MV-4-11 (cell line): ENCODE data around the gene GIGYF2.
A peak's percentile ranks its signal among the peaks of the same experiment; 100 is the strongest.

Experiments used
- DNase-seq: peaks from one replicate; lab custom pipeline; 2025; lab: John Stamatoyannopoulos, UW

GIGYF2 gene

GRCh38 chr2:232750135-232750671 lies 53.1 kb downstream of the GIGYF2 start:
- no peak for DNase-seq

DNA sequence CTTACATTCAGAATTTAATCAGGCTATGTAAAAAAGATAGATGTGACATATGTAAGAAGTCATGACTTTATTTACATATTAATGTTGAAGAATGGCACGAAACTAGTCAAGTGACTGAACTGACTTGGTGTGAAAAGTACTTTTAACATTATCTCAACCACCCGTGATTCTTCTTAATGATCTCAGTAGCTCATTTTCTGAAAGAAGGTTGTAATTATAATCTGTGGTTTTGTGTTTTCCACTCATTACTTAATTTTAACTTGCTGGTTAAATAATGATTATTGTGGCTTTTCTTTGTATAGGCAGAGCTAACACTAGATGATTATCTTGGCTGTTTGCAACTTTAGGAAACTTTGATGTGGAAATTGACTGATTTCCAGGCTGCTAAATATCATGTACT lies 60.8 kb downstream of the GIGYF2 start:
- no peak for DNase-seq

DNA sequence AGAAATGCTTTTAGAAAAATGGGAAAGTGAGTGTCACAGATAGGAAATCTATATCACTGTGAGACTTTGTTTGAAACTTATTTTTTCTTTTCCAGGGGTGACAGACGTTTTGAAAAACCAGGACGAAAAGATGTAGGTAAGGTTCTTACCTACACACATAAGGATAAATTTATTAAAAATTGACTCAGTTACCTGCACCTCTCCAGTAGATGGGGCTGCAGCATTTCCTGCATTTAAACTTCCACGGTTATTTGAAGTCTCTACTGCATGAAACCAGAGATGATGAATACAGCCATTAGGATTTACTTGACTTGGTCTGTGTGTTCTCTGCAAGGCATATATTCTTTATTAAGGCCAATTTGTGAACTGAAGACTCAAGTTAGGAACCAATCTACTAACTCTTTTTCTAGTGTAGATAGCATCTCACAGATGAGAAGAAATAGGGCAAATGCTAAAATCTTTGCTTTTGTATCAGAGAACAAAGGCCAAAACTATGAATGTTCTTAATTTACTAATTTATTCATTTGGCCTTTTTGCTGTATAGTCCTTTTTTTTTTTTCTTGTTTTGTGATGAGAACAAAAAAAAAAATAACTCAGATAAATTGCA lies 64.3 kb downstream of the GIGYF2 start:
- no peak for DNase-seq

DNA sequence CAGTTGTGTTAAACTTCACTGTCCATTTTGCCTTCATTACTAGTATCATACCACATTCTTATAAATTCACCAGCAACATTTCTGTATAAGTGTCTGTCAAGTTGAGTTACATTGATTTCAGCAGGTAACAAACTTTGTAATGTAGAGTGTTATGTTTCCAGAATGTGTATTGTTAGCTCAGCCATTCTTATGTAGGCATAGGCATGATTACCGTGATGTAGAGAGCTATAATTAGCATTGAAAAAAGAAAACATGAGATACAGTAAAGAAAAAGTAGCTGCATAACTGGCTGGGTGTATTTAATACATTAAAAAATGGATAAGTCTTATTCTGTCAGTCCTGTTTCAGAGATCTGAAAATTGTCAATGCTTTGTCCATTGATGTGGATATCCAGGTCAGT lies 70.7 kb downstream of the GIGYF2 start:
- no peak for DNase-seq

DNA sequence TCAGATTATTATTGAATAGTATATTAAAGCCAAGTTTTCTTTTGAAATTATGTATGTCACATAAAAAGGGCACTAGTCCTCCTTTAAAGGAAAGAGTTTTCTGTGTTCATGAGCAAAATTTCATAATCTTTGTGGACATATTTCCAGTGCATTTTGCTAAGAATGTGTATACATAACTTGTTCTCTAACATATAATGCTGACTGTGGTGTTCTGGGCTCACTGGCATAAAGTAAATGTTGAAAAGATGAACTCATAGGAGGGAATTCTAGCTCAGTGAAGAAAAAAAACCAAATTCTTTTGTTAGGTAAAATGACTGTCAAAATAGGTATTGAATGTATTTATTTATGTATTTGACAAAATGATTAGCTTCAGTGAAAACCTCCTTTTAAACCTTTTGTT lies 73.1 kb downstream of the GIGYF2 start:
- DNase-seq, result no peak

DNA sequence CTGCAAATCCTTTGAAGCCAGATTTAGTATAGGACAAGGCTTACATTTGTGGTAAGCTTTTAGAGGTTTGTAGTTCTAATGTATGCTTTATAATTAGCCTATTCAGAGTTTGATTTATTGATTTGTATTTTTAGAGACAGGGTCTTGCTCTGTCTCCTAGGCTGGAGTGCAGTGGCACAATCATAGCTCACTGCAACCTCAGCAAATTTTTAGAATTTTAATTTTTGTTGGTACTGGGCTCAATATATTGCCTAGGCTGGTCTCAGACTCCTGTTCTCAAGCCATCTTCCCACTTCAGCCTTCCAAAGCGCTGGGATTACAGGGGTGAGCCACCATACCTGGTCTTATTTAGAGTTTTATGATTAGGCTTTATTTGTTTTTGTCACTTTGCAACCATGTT lies 74.7 kb downstream of the GIGYF2 start:
- no peak for DNase-seq

DNA sequence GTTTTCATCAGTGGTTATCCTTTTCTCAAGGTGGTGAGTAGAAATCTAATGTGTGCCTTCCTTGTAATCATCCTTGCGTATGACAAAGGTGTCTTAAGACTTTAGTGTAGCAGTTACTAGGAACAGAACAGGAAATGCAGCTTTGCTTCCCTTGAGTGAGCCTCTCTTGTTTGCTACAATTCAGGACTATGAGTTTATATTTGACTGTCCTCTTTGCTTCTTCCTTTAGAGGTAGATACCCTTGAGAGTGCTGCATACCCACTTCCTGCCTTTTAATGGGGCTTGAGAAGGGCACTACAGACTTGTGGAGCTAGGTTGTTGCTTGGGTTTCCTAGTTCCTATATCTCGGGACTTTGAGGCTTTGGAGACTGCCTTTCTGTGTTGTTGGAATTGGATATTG lies 75.4 kb downstream of the GIGYF2 start:
- DNase-seq, result no peak

DNA sequence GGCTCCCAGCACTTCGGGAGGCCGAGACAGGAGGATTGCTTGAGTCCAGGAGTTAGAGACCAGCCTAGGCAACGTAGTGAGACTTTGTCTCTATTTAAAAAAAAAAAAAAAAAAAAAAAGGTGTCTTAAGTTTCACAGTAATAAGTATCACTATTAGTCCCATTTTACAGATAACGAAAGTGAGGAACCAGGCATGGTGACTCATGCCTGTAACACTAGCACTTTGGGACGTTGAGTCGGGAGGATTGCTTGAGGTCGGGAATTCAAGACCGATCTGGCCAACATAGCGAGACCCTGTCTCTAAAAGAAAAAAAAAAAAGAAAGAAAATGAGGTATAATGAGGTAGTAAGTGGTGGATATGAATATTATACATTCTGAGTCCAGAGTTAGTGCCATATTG lies 76.7 kb downstream of the GIGYF2 start:
- DNase-seq, result no peak

DNA sequence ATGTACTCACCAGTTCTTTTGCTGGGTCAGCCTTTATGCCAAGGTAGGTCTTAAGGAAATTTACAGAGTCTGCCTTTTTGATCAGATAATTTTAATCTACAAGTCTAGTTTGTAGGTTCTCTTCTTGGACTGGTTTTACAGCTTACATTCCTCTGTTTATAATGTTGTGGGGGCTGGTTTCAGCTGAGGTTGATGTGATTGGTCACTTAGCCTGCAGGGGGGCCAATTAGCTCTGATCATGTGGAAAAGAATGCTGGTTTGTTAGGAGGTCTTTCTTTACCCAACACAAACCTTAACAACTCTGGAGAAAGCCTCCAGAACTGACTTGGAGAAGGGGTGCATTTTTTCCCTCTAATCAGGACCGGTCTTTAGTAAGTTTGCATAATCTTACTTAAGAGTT lies 79.3 kb downstream of the GIGYF2 start, which contains the start of gene KCNJ13:
Gene KCNJ13, minus strand, starts transcription at position 131 of the 400 bp plus-strand sequence. CDS start 5,203 bp downstream, outside the sequence.
- DNase-seq, result no peak

GRCh38 chr2:232777276-232777675 lies 80.1 kb downstream of the GIGYF2 start:
- no peak for DNase-seq

DNA sequence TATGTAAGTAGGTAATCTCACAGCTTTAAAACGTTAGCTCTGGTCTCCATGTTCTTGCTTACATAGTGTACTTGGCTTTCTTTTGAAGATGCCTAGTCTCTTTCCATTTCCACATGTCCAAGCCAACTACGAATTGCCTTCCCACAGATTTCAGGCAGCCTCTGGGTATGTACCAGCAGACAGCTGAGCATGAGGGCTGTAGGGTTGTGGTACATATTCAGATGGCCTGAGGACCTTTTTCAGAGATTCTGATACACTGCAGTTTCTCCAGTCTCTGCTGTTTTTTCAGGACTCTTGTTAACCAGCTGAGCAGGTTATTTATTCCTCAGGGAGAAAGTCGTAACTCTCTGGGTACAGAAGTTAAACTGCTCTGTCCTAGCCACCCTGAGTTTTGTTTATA lies 82.3 kb downstream of the GIGYF2 start:
- no peak for DNase-seq

DNA sequence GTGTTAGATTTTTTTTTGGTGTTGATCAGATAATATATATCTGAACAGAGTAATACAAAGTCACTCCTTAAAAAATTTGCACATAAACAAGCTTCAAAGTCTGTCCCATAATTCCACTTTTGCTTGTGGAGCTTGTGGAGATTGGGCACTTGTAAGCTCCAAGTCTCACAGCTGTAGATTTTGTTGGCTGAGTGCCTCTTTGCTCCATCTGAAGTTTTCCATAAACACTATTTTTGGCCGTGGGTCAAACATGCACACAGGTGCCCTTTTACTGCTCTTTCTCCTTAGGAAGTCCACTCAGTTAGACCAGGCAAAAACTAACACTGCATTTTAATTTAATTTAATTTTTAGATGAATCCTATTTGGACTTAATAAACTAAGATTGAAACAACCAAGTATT lies 82.8 kb downstream of the GIGYF2 start:
- DNase-seq, result no peak

DNA sequence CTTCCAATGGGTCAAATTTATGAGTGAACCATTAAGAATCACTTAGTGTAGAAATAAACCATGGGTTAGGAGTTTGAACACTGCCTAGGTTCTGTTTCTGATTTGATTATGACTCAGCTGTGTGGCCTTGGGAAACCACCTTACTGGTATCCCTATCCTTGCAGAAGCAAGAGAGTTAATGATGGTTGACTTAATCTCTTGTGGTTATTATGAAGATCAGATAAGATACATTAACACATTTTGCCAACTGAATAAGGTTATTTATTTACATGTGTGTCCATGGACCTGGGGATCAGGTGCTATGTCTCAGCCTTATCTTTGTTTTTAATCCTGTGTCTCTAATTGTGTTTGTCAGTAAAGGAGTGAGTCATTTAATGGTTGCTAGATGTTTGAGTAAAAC lies 84.6 kb downstream of the GIGYF2 start:
- DNase-seq, result peak; percentile 9

DNA sequence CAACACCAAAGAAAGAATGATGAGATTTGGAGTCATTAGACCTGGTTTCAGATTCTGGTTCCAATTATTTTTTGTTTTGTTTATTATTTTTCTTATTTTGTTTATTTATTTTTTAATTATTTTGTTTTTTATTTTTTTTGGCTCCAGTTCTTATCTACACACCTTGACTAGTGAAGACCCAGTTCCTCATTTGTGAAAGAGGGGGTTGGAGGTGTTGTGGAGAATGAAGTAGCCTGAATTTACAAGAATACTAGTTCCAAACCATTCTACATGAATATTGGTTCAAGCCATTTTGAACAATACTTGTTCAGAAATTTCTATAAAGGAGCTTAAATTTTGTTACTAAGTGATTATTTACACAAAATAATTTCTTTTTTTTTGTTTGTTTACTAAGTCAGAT lies 86.1 kb downstream of the GIGYF2 start:
- DNase-seq, result no peak

GRCh38 chr2:232787806-232788205 lies 90.7 kb downstream of the GIGYF2 start:
- no peak for DNase-seq

DNA sequence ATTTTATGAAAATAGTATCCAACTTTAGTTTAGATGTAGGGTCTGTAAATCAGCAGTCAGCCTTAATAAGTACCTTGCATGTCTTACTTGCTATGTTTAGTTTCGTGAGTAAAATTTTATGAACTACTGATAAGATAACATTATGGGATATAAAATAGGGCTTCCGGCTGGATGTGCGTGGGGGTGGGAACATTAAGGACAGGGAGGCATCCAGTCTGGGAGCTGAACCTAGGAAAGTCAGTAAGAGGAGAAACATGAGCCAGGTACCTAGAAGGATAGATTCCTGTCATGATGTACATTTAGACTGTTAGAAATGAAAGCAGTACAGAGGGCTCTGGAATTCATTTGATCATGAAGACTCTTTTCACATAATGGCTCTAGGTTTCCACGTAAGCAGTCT lies 92.0 kb downstream of the GIGYF2 start:
- no peak for DNase-seq

GRCh38 chr2:232791518-232791917 lies 94.4 kb downstream of the GIGYF2 start:
- DNase-seq, result no peak

- DNase-seq, result no peak
Observed at GRCh38 chr2:232793271-232793670, 96.1 kb downstream of the GIGYF2 start.

- no peak for DNase-seq
Observed at GRCh38 chr2:232794981-232795380, 97.8 kb downstream of the GIGYF2 start.

GRCh38 chr2:232795920-232796319 lies 98.8 kb downstream of the GIGYF2 start:
- DNase-seq, result no peak

DNA sequence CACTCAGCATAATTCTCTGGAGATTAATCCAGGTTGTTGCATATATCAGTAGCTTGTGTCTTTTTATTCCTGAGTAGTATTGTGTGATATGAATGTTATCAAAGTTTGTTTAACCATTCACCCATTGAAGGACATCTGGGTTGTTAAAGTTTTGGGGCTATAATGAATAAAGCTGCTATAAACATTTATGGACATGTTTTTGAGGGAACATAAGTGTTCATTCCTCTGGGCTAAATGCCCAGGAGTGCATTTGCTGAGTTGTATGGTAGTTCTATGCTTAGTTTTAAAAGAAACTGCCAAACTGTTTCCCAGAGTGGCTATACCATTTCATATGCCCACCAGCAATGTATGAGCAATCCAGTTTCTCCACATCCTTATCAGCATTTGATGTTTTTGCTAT lies 101.1 kb downstream of the GIGYF2 start:
- no peak for DNase-seq

- DNase-seq, result no peak
Observed at GRCh38 chr2:232800166-232800565, 103.0 kb downstream of the GIGYF2 start.

DNA sequence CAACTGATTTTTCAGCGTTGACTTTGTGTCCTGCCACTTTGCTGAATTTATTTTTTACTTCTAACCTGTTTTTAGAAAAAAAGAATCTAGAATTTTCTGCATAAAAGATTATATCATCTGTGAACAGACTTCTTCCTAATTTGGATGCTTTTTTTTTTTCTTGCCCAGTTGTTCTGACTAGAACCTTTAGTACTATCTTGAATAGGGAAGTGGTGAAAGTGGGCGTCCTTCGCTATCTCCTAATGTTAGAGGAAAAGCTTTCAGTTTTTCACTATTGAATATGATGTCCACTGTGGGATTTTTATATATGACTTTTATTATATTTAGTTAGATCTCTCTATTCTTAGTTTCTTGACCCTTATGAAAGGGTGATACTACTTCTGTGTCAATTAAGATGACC lies 105.0 kb downstream of the GIGYF2 start:
- DNase-seq, result peak; percentile 64
